ENCODE data around the gene NEBL.

DNA sequence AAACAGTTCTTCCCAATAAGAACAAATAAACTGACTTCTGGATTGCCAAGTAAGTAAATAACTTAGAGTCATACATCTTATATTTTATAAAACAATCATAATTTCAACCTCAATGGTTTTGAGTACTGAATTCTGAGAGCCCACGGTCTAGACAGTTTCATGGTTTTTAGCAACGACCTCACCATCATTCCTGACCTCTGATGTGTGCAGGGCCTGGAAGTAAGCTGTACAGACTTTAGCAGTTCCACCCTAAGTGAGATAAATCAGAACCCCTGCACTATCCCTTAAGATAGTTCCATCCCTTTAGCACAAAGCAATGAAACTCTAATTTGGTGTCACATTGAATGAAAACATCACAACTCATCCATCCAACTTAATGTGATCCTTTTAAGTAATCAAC lies 86.0 kb downstream of the NEBL start:
- no peak for TF ChIP-seq CTCF (conservative IDR thresholded peaks at IDR 0.05; ENCODE audit: low read depth in 2 of 2)
- no peak for TF ChIP-seq POLR2AphosphoS5 (IDR thresholded peaks at IDR 0.05; ENCODE audit: low read depth)
- TF ChIP-seq, protein P1, sequence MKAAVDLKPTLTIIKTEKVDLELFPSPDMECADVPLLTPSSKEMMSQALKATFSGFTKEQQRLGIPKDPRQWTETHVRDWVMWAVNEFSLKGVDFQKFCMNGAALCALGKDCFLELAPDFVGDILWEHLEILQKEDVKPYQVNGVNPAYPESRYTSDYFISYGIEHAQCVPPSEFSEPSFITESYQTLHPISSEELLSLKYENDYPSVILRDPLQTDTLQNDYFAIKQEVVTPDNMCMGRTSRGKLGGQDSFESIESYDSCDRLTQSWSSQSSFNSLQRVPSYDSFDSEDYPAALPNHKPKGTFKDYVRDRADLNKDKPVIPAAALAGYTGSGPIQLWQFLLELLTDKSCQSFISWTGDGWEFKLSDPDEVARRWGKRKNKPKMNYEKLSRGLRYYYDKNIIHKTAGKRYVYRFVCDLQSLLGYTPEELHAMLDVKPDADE (IDR thresholded peaks at IDR 0.05): no peak
- TF ChIP-seq EZH2 (IDR thresholded peaks at IDR 0.05; ENCODE audit: low read depth, unreplicated experiment): no peak
- no peak for TF ChIP-seq REST (IDR thresholded peaks at IDR 0.05; ENCODE audit: unreplicated experiment)
- no peak for TF ChIP-seq CREB1 (CRISPR knock-in tag; IDR thresholded peaks at IDR 0.05; ENCODE audit: low read depth)

Measured in GM23338 (cell line).